Testis (tissue), 2 donors: ENCODE measurements around the gene SLC41A3.

Source experiments
- POLR2A ChIP-seq: fragments of 450-650 bp; IDR thresholded peaks from one replicate; pipeline ENCODE4 v1.6.1; 2017; ENCODE audit warnings: antibody characterized with exemption, mild to moderate bottlenecking, moderate library complexity
- TF ChIP-seq, protein P1 (sequence below), 3 experiments: fragments of 450-650 bp in 2 of 3; fragments of 200-600 bp in 1 of 3; sonication (generic) in 1 of 3; IDR thresholded peaks; one replicate each; pipeline ENCODE4 v1.5.1; 2016 to 2019; ENCODE audit warnings: antibody characterized with exemption in 3 of 3, mild to moderate bottlenecking in 2 of 3, moderate library complexity in 1 of 3

- TF ChIP-seq, protein P1, sequence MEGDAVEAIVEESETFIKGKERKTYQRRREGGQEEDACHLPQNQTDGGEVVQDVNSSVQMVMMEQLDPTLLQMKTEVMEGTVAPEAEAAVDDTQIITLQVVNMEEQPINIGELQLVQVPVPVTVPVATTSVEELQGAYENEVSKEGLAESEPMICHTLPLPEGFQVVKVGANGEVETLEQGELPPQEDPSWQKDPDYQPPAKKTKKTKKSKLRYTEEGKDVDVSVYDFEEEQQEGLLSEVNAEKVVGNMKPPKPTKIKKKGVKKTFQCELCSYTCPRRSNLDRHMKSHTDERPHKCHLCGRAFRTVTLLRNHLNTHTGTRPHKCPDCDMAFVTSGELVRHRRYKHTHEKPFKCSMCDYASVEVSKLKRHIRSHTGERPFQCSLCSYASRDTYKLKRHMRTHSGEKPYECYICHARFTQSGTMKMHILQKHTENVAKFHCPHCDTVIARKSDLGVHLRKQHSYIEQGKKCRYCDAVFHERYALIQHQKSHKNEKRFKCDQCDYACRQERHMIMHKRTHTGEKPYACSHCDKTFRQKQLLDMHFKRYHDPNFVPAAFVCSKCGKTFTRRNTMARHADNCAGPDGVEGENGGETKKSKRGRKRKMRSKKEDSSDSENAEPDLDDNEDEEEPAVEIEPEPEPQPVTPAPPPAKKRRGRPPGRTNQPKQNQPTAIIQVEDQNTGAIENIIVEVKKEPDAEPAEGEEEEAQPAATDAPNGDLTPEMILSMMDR (IDR thresholded peaks at IDR 0.05) = no peak
- TF ChIP-seq POLR2A = no peak
Measured at GRCh38 chr3:126104742-126105605, 21.1 kb upstream of the SLC41A3 start.
